Measurements from ENCODE around the gene ADARB2. TPM values are rescaled to one million over a fixed set of nuclear protein-coding genes. Genes with fewer than 3 reads are reported as not detected.

ADARB2 gene
- total RNA-seq, 1 donor from 2014 or later: 0.11 TPM

DNA sequence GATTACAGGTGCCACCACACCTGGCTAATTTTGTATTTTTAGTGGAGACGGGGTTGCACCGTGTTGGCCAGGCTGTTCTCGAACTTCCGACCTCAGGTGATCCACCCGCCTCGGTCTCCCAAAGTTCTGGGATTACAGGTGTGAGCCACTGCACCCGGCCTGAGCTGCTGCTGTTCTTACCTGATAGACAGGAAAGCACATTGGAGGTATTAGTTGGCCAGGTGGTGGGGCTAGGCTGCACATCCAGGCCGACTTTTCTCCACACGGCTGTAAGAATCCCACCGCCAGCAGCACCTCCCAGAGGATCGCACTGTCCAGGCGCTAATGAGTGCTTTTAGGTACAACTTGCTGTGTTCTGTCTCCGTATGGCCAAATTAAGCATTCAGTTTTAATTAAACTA is 568.6 kb downstream of the ADARB2 start:
- no peak for DNase-seq
- Histone ChIP-seq H3K9me3 (replicated peaks) (no peaks in the 10 kb centered on the region), H3K27me3 (ENCODE audit: low read depth) (peaks cover 94% of the 10 kb centered on the region), H3K4me3 (no peak overlapping the region), H3K27ac (replicated peaks) (no peak overlapping the region), H3K36me3 (no peaks in the 10 kb centered on the region), H3K4me1 (no peaks in the 10 kb centered on the region)
- TF ChIP-seq, protein P1, sequence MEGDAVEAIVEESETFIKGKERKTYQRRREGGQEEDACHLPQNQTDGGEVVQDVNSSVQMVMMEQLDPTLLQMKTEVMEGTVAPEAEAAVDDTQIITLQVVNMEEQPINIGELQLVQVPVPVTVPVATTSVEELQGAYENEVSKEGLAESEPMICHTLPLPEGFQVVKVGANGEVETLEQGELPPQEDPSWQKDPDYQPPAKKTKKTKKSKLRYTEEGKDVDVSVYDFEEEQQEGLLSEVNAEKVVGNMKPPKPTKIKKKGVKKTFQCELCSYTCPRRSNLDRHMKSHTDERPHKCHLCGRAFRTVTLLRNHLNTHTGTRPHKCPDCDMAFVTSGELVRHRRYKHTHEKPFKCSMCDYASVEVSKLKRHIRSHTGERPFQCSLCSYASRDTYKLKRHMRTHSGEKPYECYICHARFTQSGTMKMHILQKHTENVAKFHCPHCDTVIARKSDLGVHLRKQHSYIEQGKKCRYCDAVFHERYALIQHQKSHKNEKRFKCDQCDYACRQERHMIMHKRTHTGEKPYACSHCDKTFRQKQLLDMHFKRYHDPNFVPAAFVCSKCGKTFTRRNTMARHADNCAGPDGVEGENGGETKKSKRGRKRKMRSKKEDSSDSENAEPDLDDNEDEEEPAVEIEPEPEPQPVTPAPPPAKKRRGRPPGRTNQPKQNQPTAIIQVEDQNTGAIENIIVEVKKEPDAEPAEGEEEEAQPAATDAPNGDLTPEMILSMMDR (IDR thresholded peaks at IDR 0.05; ENCODE audit: borderline replicate concordance): no peak
- intact Hi-C loops (cut with micrococcal nuclease): no loop called here

DNA sequence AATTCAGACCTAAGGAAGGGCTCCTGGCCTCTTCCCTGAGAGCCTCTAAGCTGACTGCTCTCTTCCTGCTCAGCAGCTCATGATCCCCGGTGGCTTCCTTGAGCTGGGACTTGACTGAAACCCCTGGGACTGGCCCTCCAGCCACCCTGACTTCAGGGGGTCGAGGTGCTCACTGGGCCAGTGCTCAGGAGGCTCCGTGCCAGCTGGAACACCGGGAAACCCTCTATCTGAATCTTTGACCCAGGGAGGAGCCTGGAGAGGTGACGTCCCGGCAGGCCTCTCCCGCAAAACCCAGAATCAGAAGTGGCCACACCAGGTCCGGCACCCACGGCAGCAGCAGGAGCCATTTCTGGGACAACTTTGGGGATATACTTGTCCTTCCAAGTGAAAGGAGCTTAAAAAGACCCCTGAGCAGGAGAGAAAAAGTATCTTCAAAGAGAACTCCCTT is 570.5 kb downstream of the ADARB2 start:
- Histone ChIP-seq H3K36me3 (no peaks in the 10 kb centered on the region), H3K4me1 (no peaks in the 10 kb centered on the region), H3K27ac (replicated peaks) (no peak overlapping the region), H3K27me3 (ENCODE audit: low read depth) (peaks cover 89% of the 10 kb centered on the region), H3K4me3 (no peak overlapping the region), H3K9me3 (replicated peaks) (no peaks in the 10 kb centered on the region)
- no peak for DNase-seq
- TF ChIP-seq, protein P1 (IDR thresholded peaks at IDR 0.05; ENCODE audit: borderline replicate concordance): no peak
- intact Hi-C loops (cut with micrococcal nuclease): no loop called here

DNA sequence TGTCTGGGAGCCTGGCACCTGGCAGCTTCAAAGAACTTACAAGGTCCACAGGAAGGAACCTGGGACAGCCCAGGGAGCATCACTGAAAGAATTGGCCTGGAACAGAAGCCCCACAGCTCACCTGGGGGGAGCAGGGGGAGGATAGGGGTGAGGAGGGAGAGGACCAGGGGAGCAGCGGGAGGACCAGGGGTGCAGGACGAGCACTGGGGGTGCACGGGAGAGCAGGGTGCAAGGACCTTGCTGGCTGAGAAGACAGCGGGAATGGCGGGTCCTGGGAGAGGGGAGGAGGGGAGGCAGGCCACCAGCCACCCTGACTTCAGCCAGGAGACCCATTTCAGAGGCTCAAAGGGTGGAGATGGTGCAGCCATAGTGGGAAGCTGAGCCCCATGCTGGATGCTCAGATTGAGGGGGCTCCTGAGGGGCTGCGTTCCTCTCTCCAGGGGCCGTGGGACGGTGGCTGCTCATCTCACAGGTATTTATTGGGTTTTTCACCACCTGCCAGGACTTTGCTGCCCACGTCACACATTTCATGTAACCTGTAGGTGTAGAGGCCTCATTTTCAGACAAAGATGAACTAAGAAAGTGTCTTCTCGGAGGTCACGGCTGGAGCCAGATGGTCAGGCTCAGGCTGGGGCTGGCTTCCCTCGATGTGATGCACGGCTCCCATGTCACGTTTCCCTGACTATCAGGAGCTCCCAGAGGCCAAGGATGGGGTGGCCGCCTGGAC is 571.1 kb downstream of the ADARB2 start:
- H3K27ac ChIP-seq (replicated peaks): no peak overlapping the region
- intact Hi-C loops (cut with micrococcal nuclease): no loop called here
- peaks cover 84% of the 10 kb centered on the region for H3K27me3 ChIP-seq (ENCODE audit: low read depth)
- no peaks in the 10 kb centered on the region for H3K36me3 ChIP-seq
- H3K4me1 ChIP-seq: no peaks in the 10 kb centered on the region
- H3K9me3 ChIP-seq (replicated peaks): no peaks in the 10 kb centered on the region
- H3K4me3 ChIP-seq: no peak overlapping the region
- TF ChIP-seq, protein P1 (IDR thresholded peaks at IDR 0.05; ENCODE audit: borderline replicate concordance): no peak
- DNase-seq: no peak

DNA sequence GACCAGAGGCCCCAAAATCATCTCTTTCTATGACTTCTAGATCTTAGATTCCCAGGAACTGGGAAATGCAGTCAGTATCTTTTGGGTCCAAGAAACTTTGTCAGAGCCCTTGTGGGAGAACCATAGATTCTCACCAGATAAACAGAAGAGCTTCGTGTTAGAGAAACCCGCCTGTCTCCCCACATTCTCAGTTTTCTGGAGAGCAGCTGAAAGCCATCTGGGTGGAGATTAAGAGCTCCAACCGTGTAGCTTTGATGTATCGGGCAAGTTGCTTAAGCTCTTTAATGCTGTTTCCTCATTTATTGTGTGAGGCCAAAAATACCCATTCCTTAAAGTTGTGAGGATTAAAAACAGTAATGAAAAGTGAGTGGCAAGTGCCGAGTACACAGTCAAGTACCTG is 573.5 kb downstream of the ADARB2 start:
- no peaks in the 10 kb centered on the region for H3K9me3 ChIP-seq (replicated peaks)
- no peak for DNase-seq
- no peak overlapping the region for H3K4me3 ChIP-seq
- intact Hi-C loops (cut with micrococcal nuclease): no loop called here
- peaks cover 72% of the 10 kb centered on the region for H3K27me3 ChIP-seq (ENCODE audit: low read depth)
- H3K36me3 ChIP-seq: no peaks in the 10 kb centered on the region
- no peaks in the 10 kb centered on the region for H3K4me1 ChIP-seq
- TF ChIP-seq, protein P1 (IDR thresholded peaks at IDR 0.05; ENCODE audit: borderline replicate concordance): no peak
- H3K27ac ChIP-seq (replicated peaks): no peak overlapping the region

DNA sequence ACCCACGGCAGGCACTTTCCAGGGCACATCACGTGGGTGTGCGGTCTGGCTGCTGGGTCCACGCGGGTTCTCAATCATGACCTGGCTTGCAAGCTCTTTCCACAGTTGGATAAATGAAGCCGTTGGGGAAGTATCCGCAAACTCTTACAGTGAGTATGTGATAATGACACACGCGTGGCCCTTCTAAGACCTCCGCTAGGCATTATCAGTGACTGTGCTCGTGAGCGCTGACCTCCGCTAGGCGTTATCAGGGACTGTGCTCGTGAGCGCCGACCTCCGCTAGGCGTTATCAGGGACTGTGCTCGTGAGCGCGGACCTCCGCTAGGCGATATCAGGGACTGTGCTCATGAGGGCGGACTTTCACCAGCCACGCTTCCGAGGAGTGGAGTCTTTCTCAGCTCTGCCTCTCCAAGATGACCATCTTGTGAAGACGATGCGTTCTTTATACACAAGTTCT is 574.1 kb downstream of the ADARB2 start:
- intact Hi-C loops (cut with micrococcal nuclease): no loop called here
- H3K4me1 ChIP-seq: no peaks in the 10 kb centered on the region
- peaks cover 71% of the 10 kb centered on the region for H3K27me3 ChIP-seq (ENCODE audit: low read depth)
- H3K4me3 ChIP-seq: no peak overlapping the region
- no peak overlapping the region for H3K27ac ChIP-seq (replicated peaks)
- no peak for DNase-seq
- TF ChIP-seq, protein P1 (IDR thresholded peaks at IDR 0.05; ENCODE audit: borderline replicate concordance): no peak
- H3K9me3 ChIP-seq (replicated peaks): no peaks in the 10 kb centered on the region
- no peaks in the 10 kb centered on the region for H3K36me3 ChIP-seq

All from left ventricle myocardium inferior (tissue), 1 donor.